Measurements from ENCODE around the gene SDK1.

The SDK1 gene

GRCh38 chr7:4273566-4274230 lies 972.6 kb downstream of the SDK1 start:
- TF ChIP-seq, protein P1, sequence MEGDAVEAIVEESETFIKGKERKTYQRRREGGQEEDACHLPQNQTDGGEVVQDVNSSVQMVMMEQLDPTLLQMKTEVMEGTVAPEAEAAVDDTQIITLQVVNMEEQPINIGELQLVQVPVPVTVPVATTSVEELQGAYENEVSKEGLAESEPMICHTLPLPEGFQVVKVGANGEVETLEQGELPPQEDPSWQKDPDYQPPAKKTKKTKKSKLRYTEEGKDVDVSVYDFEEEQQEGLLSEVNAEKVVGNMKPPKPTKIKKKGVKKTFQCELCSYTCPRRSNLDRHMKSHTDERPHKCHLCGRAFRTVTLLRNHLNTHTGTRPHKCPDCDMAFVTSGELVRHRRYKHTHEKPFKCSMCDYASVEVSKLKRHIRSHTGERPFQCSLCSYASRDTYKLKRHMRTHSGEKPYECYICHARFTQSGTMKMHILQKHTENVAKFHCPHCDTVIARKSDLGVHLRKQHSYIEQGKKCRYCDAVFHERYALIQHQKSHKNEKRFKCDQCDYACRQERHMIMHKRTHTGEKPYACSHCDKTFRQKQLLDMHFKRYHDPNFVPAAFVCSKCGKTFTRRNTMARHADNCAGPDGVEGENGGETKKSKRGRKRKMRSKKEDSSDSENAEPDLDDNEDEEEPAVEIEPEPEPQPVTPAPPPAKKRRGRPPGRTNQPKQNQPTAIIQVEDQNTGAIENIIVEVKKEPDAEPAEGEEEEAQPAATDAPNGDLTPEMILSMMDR (IDR thresholded peaks at IDR 0.05; ENCODE audit: low read depth, low read length) = no peak
- no peaks in the 10 kb centered on the region for H3K36me3 ChIP-seq

GRCh38 chr7:4274286-4274685 lies 973.2 kb downstream of the SDK1 start:
- H3K27me3 ChIP-seq (ENCODE audit: insufficient read depth, low read depth, severe bottlenecking) = no peaks in the 10 kb centered on the region
- TF ChIP-seq, protein P1 (IDR thresholded peaks at IDR 0.05; ENCODE audit: low read depth, low read length) = no peak
- H3K27ac ChIP-seq = no peak overlapping the region
- no peaks in the 10 kb centered on the region for H3K36me3 ChIP-seq
- no peak for DNase-seq
- H3K9me3 ChIP-seq (ENCODE audit: severe bottlenecking) = no peaks in the 10 kb centered on the region
- no peak overlapping the region for H3K4me3 ChIP-seq (ENCODE audit: low read depth, low read length)

More at GRCh38 chr7:4273566-4274230, 972.6 kb downstream of the SDK1 start:
- Histone ChIP-seq H3K4me3 (ENCODE audit: low read depth, low read length) (no peak overlapping the region), H3K27ac (no peak overlapping the region), H3K9me3 (ENCODE audit: severe bottlenecking) (no peaks in the 10 kb centered on the region), H3K27me3 (ENCODE audit: insufficient read depth, low read depth, severe bottlenecking) (no peaks in the 10 kb centered on the region)
- DNase-seq = no peak

GRCh38 chr7:4277936-4278335 lies 976.9 kb downstream of the SDK1 start:
- no peaks in the 10 kb centered on the region for H3K27me3 ChIP-seq (ENCODE audit: insufficient read depth, low read depth, severe bottlenecking)
- TF ChIP-seq, protein P1 (IDR thresholded peaks at IDR 0.05; ENCODE audit: low read depth, low read length) = no peak
- no peak for DNase-seq

GRCh38 chr7:4279216-4279615 lies 978.2 kb downstream of the SDK1 start:
- TF ChIP-seq, protein P1 (IDR thresholded peaks at IDR 0.05; ENCODE audit: low read depth, low read length) = no peak
- Histone ChIP-seq H3K4me3 (ENCODE audit: low read depth, low read length) (no peak overlapping the region), H3K36me3 (no peaks in the 10 kb centered on the region), H3K9me3 (ENCODE audit: severe bottlenecking) (no peaks in the 10 kb centered on the region), H3K27me3 (ENCODE audit: insufficient read depth, low read depth, severe bottlenecking) (no peaks in the 10 kb centered on the region), H3K27ac (no peak overlapping the region)
- DNase-seq = no peak

More at GRCh38 chr7:4277936-4278335, 976.9 kb downstream of the SDK1 start:
- Histone ChIP-seq H3K4me3 (ENCODE audit: low read depth, low read length) (no peak overlapping the region), H3K9me3 (ENCODE audit: severe bottlenecking) (no peaks in the 10 kb centered on the region), H3K27ac (no peak overlapping the region), H3K36me3 (no peaks in the 10 kb centered on the region)

- Histone ChIP-seq H3K36me3 (no peaks in the 10 kb centered on the region), H3K27ac (no peak overlapping the region), H3K9me3 (ENCODE audit: severe bottlenecking) (no peaks in the 10 kb centered on the region), H3K4me3 (ENCODE audit: low read depth, low read length) (no peak overlapping the region), H3K27me3 (ENCODE audit: insufficient read depth, low read depth, severe bottlenecking) (no peaks in the 10 kb centered on the region)
- no peak for DNase-seq
- TF ChIP-seq, protein P1 (IDR thresholded peaks at IDR 0.05; ENCODE audit: low read depth, low read length) = no peak
Measured at GRCh38 chr7:4281231-4281993, 980.4 kb downstream of the SDK1 start.
